ENCODE data around the gene C16orf86. TPM values are rescaled to one million over a fixed set of nuclear protein-coding genes. Genes with fewer than 3 reads are reported as not detected.

C16orf86 gene
- total and polyA plus RNA-seq, 2 of the 8 experiments (the other 6 are each of a cell fraction or from before 2014, with no cell fraction given), result 1.4 to 2.3 TPM

DNA sequence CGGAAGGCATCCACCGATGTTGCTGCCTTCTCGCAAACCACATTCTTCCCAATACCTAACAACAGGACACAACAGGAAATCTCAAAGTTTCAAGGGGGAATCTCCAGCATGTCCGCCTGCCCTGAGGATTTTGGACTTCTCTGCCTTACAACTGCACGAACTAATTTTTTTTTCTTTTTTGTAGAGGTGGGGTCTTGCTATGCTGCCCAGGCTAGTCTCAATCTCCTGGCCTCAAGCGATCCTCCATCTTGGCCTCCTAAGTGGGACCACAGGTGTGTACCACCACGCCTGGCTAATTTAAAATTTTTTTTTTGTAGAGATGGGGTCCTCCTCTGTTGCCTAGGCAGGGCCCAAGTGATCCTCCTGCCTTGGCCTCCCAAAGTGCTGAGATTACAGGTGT lies 9.4 kb downstream of the C16orf86 start:
- H4K5ac ChIP-seq (ENCODE audit: insufficient read length, low read depth, low read length), result no peak overlapping the region
- no peak overlapping the region for H3K4ac ChIP-seq (replicated peaks; ENCODE audit: insufficient read length, low read depth, low read length)
- H2BK15ac ChIP-seq (ENCODE audit: low read length), result no peak overlapping the region
- TF ChIP-seq SIN3A (conservative IDR thresholded peaks at IDR 0.05 in 1 of 2, IDR thresholded peaks at IDR 0.05 in 1 of 2; ENCODE audit: low read depth in 1 of 2, low read length in 2 of 2), result no peak
- no peak for TF ChIP-seq HDAC6 (IDR thresholded peaks at IDR 0.05; ENCODE audit: low read depth, low read length)
- no peak for TF ChIP-seq NANOG (IDR thresholded peaks at IDR 0.05; ENCODE audit: insufficient read depth, low read depth, low read length, poor library complexity, severe bottlenecking)
- TF ChIP-seq CREB1 (IDR thresholded peaks at IDR 0.05), result no peak
- no peaks in the 10 kb centered on the region; the same call in none of the 2 replicates for H3K79me1 ChIP-seq (ENCODE audit: low read depth, low read length)
- DNase-seq (ENCODE audit: low read depth in 1 of 2, low spot score in 2 of 2) (no peak), FAIRE-seq (no peak)
- peaks cover 0 to 3% (median 0%) of the 10 kb centered on the region in 4 experiments; a peak in 1 of 7 replicates for H3K4me1 ChIP-seq (replicated peaks in 1 of 4; ENCODE audit: control insufficient read depth in 3 of 4, insufficient read depth in 4 of 4, low read length in 3 of 4)
- H2BK12ac ChIP-seq (ENCODE audit: low read depth, low read length), result no peak overlapping the region
- H2AK5ac ChIP-seq (ENCODE audit: low read depth, low read length), result no peak overlapping the region
- no peak overlapping the region for H4K8ac ChIP-seq (ENCODE audit: extremely low read depth, insufficient read depth, low read length)
- peaks cover 0 to 8% of the 10 kb centered on the region in 2 experiments for H4K20me1 ChIP-seq (replicated peaks in 1 of 2; ENCODE audit: control insufficient read depth in 1 of 2, insufficient read depth in 2 of 2, low read length in 2 of 2)
- H3K27me3 ChIP-seq (replicated peaks in 1 of 4; ENCODE audit: control insufficient read depth in 3 of 4, extremely low read depth in 1 of 4, insufficient read depth in 3 of 4, low read length in 3 of 4), result no peaks in the 10 kb centered on the region
- no peak overlapping the region for H3K4me2 ChIP-seq (ENCODE audit: insufficient read depth in 1 of 2, low read depth in 2 of 2, low read length in 2 of 2)
- ChIA-PET POLR2A (ENCODE audit: partially characterized antibody) (no interaction called here), CTCF (ENCODE audit: partially characterized antibody) (interaction anchor here (0.6 to 5.5 kb wide), 4 partner anchors 9 to 182 kb away, joined by 3 to 46 read pairs (median 3); partner anchors contain the start of genes C16orf86 and ENKD1)
- no peak overlapping the region for H2AFZ ChIP-seq (ENCODE audit: low read length)
- H3K14ac ChIP-seq (ENCODE audit: insufficient read length), result no peak overlapping the region
- 91% methylated on average over 7 of the region's 7 CpGs; no CpG with 5 or more reads in 1 of the 2 experiments for whole genome bisulfite sequencing, 2 experiments (ENCODE audit: extremely low coverage in 1 of 2, insufficient coverage in 1 of 2, insufficient read length in 1 of 2, insufficient replicate concordance in 2 of 2, low coverage in 1 of 2, low lambda C conversion rate in 2 of 2, missing lambda C conversion rate in 1 of 2)
- no peak overlapping the region for H3K56ac ChIP-seq (replicated peaks; ENCODE audit: insufficient read length, low read depth, low read length)
- no peak overlapping the region for H2BK20ac ChIP-seq (ENCODE audit: low read length)
- H3K4me3 ChIP-seq (ENCODE audit: extremely low read depth in 1 of 4, insufficient read depth in 2 of 4, low read depth in 3 of 4, low read length in 4 of 4), result no peak overlapping the region
- H3K23me2 ChIP-seq (ENCODE audit: low read depth, low read length), result no peaks in the 10 kb centered on the region
- no peak overlapping the region for H3K27ac ChIP-seq (ENCODE audit: low read depth, low read length)
- H3K9ac ChIP-seq (replicated peaks in 1 of 4; ENCODE audit: extremely low read depth in 1 of 4, low read depth in 3 of 4, low read length in 3 of 4), result no peak overlapping the region
- peaks cover 0 to 3% (median 0%) of the 10 kb centered on the region in 4 experiments; a peak in 1 of 8 replicates for H3K36me3 ChIP-seq (ENCODE audit: control insufficient read depth in 2 of 4, insufficient read depth in 4 of 4, low read length in 3 of 4)
- no peak overlapping the region for H4K91ac ChIP-seq (replicated peaks; ENCODE audit: insufficient read length, low read length)
- H3K79me2 ChIP-seq (ENCODE audit: control insufficient read depth in 1 of 2, insufficient read depth in 2 of 2, low read length in 2 of 2), result no peaks in the 10 kb centered on the region
- no peak overlapping the region for H2BK5ac ChIP-seq (ENCODE audit: low read depth, low read length)
- no peak overlapping the region for H3K23ac ChIP-seq (ENCODE audit: insufficient read length)
- H3K9me3 ChIP-seq (ENCODE audit: insufficient read depth in 2 of 2, low read depth in 1 of 2, low read length in 1 of 2), result no peaks in the 10 kb centered on the region
- no peak overlapping the region for H3K18ac ChIP-seq (ENCODE audit: extremely low read depth, low read length)
- H2BK120ac ChIP-seq (replicated peaks; ENCODE audit: low read depth, low read length), result no peak overlapping the region

Measured in H1 (cell line).